IMR-90 (cell line): ENCODE data around the gene TMEM209.
"Not testable (repeated sequence)": the region's sequence is repeated elsewhere in the genome, so short reads cannot be mapped to it uniquely, and the experiment has no call there.

ENCODE experiments used
- CEBPB ChIP-seq: IDR thresholded peaks from 2 replicates; pipeline ENCODE4 v1.6.1; 2012; ENCODE audit warnings: low read depth, low read length, improper control_type of control experiment
- MAFK ChIP-seq: IDR thresholded peaks from 2 replicates; pipeline ENCODE4 v1.6.1; 2012; ENCODE audit warnings: low read depth, low read length, improper control_type of control experiment
- MAZ ChIP-seq: IDR thresholded peaks from 2 replicates; pipeline ENCODE4 v1.6.1; 2012; ENCODE audit warnings: low read depth, mild to moderate bottlenecking, low read length, improper control_type of control experiment, moderate library complexity, borderline replicate concordance
- MXI1 ChIP-seq: IDR thresholded peaks from 2 replicates; pipeline ENCODE4 v1.6.1; 2012; ENCODE audit warnings: low read depth, mild to moderate bottlenecking, low read length, moderate library complexity, borderline replicate concordance
- POLR2A ChIP-seq: IDR thresholded peaks from 2 replicates; pipeline ENCODE4 v1.6.1; 2012; ENCODE audit warnings: mild to moderate bottlenecking, low read depth, low read length
- RAD21 ChIP-seq: IDR thresholded peaks from 2 replicates; pipeline ENCODE4 v1.6.1; 2012; ENCODE audit warnings: low read length, improper control_type of control experiment
- RCOR1 ChIP-seq: IDR thresholded peaks from 2 replicates; pipeline ENCODE4 v1.6.1; 2012; ENCODE audit warnings: mild to moderate bottlenecking, low read length, improper control_type of control experiment; ENCODE audit not compliant: insufficient replicate concordance
- RFX5 ChIP-seq: IDR thresholded peaks from 2 replicates; pipeline ENCODE4 v1.8.0; 2012; ENCODE audit warnings: low read depth, mild to moderate bottlenecking, low read length, moderate library complexity
- SMC3 ChIP-seq: fragments of 150-350 bp; IDR thresholded peaks from 2 replicates; pipeline ENCODE4 v1.6.1; 2016; ENCODE audit warnings: low read depth, mild to moderate bottlenecking, antibody characterized with exemption, low read length, moderate library complexity
- TF ChIP-seq, protein P1 (sequence below): conservative IDR thresholded peaks from 2 replicates; pipeline ENCODE4 v1.5.1; 2012; ENCODE audit warnings: mild to moderate bottlenecking, low read depth, low read length, improper control_type of control experiment

DNA sequence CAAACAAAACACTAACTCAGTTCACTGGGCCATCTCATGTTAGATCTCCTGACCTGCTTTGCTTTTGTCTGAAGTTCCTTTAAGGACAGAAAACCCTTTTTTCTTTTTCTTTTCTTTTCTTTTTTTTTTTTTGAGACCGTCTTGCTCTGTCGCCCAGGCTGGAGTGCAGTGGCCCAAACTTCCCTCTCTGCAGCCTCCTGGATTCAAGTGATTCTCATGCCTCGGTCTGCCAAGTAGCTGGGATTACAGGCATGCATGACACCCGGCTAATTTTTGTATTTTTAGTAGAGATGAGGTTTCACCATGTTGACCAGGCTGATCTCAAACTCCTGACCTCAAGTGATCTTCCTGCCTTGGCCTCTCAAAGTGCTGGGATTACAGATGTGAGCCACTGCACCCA is 31.2 kb upstream of the TMEM209 start:
- TF ChIP-seq POLR2A, MAFK, MXI1, RCOR1, MAZ, SMC3, CEBPB, RAD21, RFX5: not testable (repeated sequence)
- TF ChIP-seq, protein P1, sequence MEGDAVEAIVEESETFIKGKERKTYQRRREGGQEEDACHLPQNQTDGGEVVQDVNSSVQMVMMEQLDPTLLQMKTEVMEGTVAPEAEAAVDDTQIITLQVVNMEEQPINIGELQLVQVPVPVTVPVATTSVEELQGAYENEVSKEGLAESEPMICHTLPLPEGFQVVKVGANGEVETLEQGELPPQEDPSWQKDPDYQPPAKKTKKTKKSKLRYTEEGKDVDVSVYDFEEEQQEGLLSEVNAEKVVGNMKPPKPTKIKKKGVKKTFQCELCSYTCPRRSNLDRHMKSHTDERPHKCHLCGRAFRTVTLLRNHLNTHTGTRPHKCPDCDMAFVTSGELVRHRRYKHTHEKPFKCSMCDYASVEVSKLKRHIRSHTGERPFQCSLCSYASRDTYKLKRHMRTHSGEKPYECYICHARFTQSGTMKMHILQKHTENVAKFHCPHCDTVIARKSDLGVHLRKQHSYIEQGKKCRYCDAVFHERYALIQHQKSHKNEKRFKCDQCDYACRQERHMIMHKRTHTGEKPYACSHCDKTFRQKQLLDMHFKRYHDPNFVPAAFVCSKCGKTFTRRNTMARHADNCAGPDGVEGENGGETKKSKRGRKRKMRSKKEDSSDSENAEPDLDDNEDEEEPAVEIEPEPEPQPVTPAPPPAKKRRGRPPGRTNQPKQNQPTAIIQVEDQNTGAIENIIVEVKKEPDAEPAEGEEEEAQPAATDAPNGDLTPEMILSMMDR: not testable (repeated sequence)
